ENCODE results near the gene RAB5B.

The RAB5B gene

DNA sequence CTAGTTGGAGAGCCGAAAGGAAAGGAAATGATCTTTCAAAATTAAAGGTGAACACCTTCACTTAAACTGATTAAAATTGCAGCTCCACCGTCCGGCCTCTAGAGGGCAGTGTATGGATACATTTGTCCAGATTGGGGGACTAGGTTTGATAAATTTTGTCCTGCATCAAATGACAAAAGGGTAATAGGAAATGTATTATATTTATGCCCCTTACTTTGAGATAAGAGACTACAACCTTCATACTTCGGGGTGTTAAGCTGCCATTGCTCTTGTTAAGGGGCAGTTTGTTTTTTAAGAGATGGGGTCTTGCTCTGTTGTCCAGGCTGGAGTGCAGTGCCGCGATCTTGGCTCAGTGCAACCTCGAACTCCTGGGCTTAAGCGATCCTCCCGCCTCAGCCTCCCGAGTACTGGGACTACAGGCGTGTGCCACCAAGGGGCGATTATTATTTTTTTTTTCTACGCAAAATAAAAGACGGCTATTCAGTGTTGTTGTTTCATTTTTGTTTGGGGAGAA is 22.4 kb downstream of the RAB5B start:
- TF ChIP-seq, protein P1, sequence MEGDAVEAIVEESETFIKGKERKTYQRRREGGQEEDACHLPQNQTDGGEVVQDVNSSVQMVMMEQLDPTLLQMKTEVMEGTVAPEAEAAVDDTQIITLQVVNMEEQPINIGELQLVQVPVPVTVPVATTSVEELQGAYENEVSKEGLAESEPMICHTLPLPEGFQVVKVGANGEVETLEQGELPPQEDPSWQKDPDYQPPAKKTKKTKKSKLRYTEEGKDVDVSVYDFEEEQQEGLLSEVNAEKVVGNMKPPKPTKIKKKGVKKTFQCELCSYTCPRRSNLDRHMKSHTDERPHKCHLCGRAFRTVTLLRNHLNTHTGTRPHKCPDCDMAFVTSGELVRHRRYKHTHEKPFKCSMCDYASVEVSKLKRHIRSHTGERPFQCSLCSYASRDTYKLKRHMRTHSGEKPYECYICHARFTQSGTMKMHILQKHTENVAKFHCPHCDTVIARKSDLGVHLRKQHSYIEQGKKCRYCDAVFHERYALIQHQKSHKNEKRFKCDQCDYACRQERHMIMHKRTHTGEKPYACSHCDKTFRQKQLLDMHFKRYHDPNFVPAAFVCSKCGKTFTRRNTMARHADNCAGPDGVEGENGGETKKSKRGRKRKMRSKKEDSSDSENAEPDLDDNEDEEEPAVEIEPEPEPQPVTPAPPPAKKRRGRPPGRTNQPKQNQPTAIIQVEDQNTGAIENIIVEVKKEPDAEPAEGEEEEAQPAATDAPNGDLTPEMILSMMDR (IDR thresholded peaks at IDR 0.05), result peak; percentile 95

DNA sequence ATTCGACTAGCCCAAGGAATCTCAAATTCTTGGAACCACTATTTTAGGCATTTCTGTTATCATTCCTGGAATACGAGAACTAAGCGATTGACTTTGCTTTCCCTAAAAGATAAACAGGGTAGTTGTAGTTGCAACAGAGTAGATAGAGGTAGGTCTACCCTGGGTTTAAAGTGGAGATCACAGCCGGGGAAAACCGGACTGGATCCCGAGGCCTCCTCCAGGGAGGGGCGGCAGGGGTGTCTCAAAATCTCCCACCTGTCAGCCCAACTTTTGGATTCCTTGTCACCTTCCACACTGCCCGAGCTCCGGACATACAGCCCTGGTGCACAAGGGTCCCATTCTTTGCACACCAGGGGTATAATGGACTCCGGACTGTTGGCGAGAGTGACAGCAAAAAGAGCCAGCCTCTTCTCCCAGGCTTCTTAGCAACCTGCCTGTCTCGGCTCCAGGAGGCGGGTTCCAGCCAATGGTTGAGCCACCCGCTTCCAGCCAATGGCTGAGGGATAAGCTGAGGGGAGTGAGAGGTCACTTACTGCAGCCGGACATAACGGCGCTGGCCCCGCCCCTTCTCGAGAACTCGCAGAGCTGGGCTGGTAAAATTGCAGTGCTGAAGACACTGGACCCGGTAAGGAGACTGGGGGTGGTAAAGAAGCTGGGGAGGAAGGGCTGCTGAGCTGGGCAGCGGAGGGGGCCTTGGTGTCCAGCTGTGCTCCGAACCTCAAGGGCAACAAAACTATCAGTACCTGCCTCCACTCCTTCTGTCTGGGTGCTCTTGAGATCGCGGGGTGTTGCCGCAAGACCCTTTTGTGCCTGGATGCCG is 23.0 kb downstream of the RAB5B start, which contains the start of gene SUOX:
Gene SUOX, plus strand, starts transcription at position 562 of the 820 bp plus-strand sequence. CDS start 4,946 bp downstream, outside the sequence.
- TF ChIP-seq, protein P1 (IDR thresholded peaks at IDR 0.05), result no peak

DNA sequence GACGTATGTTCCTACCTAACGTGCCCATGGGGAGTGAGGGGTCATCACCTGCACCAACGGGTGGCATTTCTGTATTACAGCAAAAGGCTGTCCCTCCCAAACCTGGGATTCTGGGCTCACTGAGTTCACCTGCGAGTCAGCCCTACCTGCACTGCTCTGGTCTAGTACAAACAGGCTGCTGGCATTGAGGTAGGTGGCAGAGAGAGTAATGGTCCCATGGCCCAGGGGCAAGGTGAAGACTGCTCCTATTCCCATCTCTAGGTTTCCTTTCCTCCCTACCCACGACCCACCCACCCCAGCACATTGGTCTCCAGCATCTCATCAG is 23.6 kb downstream of the RAB5B start:
- TF ChIP-seq, protein P1 (IDR thresholded peaks at IDR 0.05), result no peak

DNA sequence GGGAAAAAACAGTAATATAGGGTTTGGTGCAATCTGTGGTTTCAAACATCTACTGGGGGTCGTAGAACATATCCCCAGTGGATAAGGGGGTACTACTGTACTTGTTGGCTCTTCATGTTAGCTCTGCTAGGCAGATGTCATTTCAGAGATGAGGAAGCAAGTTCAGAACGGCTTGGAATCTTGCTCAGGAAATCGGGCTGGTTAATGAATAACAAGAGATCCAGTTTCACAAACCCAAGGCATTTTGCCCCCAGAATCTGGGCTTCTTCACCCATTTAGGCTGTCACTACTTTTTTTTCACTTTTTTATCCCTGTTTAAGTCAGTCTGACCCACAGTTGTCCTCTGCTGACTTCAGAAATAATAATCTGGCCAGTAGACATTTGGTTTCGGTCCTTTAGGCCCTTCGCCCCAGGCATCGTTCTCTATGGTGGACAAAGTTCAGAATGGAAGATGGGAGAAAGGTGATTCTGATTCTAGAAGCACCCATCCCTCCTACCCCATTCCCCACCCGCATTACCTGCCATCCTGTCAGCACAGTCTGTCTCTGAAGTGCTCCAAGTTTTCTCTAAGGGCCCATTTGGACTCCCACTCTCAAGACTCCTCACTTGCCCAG is 27.7 kb downstream of the RAB5B start:
- TF ChIP-seq, protein P1 (IDR thresholded peaks at IDR 0.05), result no peak

DNA sequence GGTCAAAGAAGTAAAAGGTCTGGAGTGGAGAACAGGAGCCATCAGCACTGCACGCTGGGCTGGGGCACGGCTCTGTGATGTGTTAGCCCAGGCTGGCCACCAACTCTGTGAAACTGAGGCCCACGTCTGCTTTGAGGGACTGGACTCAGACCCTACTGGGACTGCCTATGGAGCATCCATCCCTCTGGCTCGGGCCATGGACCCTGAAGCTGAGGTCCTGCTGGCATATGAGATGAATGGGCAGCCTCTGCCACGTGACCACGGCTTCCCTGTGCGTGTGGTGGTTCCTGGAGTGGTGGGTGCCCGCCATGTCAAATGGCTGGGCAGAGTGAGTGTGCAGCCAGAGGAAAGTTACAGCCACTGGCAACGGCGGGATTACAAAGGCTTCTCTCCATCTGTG is 30.3 kb downstream of the RAB5B start:
- TF ChIP-seq, protein P1 (IDR thresholded peaks at IDR 0.05), result no peak

DNA sequence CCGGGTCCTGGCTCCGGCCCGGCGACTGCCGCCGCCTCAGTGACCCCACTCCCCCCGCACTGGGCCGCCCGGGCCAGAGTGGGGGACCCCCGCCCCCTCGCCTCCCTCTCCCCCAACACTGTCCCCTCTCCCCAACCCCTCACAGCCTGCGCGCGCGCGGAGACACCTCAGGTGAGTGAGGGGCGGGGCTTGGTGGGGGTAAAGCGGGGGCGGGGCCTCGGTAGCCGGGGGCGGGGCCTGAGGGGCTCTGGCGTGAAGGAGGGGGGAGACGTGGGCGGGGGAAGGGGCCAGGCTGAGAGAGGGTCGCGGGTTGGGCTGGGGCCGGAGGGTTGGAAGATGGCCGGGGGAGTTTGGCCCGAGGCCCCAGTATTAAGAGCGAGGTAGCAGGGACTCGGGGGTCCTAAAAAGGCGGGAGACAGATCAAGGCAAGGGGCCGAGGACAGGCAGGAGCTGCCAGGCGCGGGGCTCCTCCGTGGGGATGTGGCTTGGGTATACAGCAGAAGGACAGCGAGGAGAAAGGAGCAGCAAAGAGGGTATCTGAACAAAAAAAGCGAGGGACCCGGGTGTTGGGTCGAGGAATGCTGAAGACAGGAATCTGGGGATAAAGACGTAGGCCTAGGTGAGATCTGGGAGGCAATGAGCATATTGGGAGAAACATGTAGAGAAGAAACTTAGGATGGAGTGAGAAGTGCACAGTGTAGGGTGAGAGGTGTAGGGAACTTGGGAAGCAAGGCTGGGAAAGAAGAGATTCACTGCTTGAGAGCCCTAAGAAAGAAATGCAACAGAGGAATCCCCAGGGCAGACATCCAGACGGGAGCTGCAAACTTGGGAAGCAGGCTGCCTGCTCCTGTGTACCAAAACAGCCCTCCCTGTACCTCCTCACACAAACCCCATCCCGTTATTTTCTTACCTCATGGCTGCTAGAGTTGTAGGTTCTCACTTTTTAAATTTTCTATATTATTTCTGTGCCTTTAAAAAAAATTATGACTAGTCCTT is 34.0 kb downstream of the RAB5B start:
- TF ChIP-seq, protein P1 (IDR thresholded peaks at IDR 0.05), result no peak

DNA sequence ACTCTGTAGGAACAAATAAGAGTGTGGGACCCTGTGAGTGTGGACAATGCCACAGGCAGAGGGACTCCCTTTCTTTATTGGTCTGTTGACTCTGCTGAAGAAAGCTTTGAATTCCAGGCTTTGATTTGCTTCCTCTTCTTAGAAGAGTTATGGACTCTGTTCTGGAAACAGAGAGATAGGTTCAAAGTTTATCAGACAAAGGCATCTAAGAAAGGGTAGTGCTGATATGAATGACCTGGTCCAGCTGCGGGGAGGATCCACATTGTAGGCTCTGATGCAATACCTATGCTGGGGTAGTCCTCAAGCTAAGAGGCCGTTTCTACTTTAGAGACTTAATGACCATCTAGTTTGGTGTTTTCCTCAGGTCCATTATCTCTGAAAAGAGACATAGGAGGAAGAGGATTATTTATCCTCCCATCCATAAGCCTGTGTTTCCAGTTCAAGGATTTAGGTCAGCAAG is 36.3 kb downstream of the RAB5B start:
- TF ChIP-seq, protein P1 (IDR thresholded peaks at IDR 0.05), result no peak
